SU-DHL-6 (cell line): ENCODE data around the gene AMZ1.

Experiments
- H2AFZ ChIP-seq: fragments of 200-600 bp; sonication (generic); 2 replicates; pipeline ENCODE4 v1.6.1; 2014; ENCODE audit warnings: low read depth, mild to moderate bottlenecking, moderate library complexity, mixed read lengths, antibody characterized with exemption, low read length; ENCODE audit not compliant: severe bottlenecking
- H3F3A ChIP-seq: fragments of 200-600 bp; shearing (Covaris generic); 2 replicates; pipeline ENCODE4 v1.6.0; 2016; ENCODE audit warnings: antibody characterized with exemption, mild to moderate bottlenecking; ENCODE audit not compliant: insufficient read depth
- H3K27ac ChIP-seq: fragments of 200-600 bp; sonication (generic); 2 replicates; pipeline ENCODE4 v1.5.1; 2016; ENCODE audit warnings: low read depth, mild to moderate bottlenecking, low read length, moderate library complexity, mixed read lengths
- H3K27me3 ChIP-seq: fragments of 200-600 bp; sonication (generic), shearing (Covaris generic); 2 replicates; pipeline ENCODE4 v1.6.0; 2014; ENCODE audit warnings: mild to moderate bottlenecking, low read length
- H3K36me3 ChIP-seq: fragments of 200-600 bp; sonication (generic); 2 replicates; pipeline ENCODE4 v1.6.1; 2014; ENCODE audit warnings: mild to moderate bottlenecking, low read length, mixed read lengths
- H3K4me2 ChIP-seq: fragments of 300-600, 200-600 bp; shearing (Covaris generic), sonication (generic); 2 replicates; pipeline ENCODE4 v1.6.0; 2014; ENCODE audit warnings: low read length, low read depth, mild to moderate bottlenecking; ENCODE audit not compliant: poor library complexity, severe bottlenecking
- H3K4me3 ChIP-seq: fragments of 200-600 bp; sonication (generic); 2 replicates; pipeline ENCODE4 v1.5.1; 2014; ENCODE audit warnings: antibody characterized with exemption, low read length, mild to moderate bottlenecking, mixed read lengths; ENCODE audit not compliant: insufficient read depth, poor library complexity, severe bottlenecking
- H3K79me2 ChIP-seq: fragments of 200-600 bp; sonication (generic); 2 replicates; pipeline ENCODE4 v1.6.1; 2014; ENCODE audit warnings: mild to moderate bottlenecking, low read length, moderate library complexity; ENCODE audit not compliant: insufficient read depth
- H3K9ac ChIP-seq: fragments of 200-600 bp; sonication (generic); 2 replicates; pipeline ENCODE4 v1.7.0; 2014; ENCODE audit warnings: mild to moderate bottlenecking, low read length
- H3K9me2 ChIP-seq: fragments of 200-600 bp; sonication (generic); replicated peaks from 2 replicates; pipeline ENCODE4 v1.6.1; 2014; ENCODE audit warnings: low read length; ENCODE audit not compliant: insufficient read depth
- H3K9me3 ChIP-seq: fragments of 200-600 bp; sonication (generic); 2 replicates; pipeline ENCODE4 v1.6.1; 2014; ENCODE audit warnings: low read length, mixed read lengths; ENCODE audit not compliant: insufficient read depth
- H4K20me1 ChIP-seq: fragments of 200-600 bp; sonication (generic); 2 replicates; pipeline ENCODE4 v1.6.1; 2014; ENCODE audit warnings: low read depth, mild to moderate bottlenecking, antibody characterized with exemption, low read length, moderate library complexity, mixed read lengths
- EZH2phosphoT487 ChIP-seq: fragments of 200-600 bp; sonication (generic), shearing (Covaris generic); conservative IDR thresholded peaks from 2 replicates; pipeline ENCODE4 v1.6.1; 2018; ENCODE audit warnings: mild to moderate bottlenecking, antibody characterized with exemption, low read length, moderate library complexity, mixed read lengths
- TF ChIP-seq, protein P1 (sequence below): fragments of 200-600 bp; sonication (generic); IDR thresholded peaks from one replicate; pipeline ENCODE4 v1.5.1; 2017; ENCODE audit warnings: antibody characterized with exemption, mild to moderate bottlenecking, low read length, moderate library complexity; ENCODE audit not compliant: insufficient read depth, poor library complexity, severe bottlenecking

The AMZ1 gene

DNA sequence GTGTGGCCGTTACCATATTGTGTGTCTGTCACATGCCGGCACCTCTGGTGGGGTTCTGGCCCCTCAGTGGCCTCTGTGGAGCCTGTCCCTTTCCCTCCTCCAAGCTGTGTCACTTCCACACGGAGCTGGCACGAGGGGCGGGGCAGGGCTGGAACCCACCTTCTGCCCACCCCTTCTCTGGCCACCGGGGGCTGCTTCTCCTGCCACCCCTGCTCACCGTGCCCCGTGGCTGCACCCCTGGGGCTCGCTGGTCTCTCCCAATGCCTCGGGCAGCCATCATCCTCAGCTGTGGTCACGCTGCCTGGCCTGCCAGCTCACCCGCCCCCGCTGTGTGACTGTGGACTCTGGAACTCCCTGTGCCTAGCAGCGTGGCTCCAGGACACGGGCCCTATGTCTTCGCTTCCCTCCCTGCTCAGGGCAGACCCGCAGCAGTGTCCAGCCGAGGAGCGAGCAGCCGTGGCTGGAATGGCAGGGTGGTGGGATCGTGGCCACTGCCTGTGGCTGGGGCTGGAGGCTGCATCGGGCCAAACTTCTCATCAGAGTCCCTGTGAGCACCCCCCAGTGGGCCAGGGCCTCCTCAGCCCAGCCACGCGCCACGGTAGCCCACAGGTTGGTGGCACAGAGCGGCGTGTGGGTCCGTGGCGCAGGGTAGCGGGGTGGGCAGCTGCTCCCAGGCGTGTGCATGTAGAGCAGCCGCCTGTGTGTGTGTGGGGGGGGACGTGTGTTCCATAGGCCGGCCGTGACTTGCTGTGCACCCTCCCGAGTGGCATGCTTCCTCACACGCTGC, 48.1 kb upstream of the AMZ1 start:
- TF ChIP-seq EZH2phosphoT487: no peak
- TF ChIP-seq, protein P1, sequence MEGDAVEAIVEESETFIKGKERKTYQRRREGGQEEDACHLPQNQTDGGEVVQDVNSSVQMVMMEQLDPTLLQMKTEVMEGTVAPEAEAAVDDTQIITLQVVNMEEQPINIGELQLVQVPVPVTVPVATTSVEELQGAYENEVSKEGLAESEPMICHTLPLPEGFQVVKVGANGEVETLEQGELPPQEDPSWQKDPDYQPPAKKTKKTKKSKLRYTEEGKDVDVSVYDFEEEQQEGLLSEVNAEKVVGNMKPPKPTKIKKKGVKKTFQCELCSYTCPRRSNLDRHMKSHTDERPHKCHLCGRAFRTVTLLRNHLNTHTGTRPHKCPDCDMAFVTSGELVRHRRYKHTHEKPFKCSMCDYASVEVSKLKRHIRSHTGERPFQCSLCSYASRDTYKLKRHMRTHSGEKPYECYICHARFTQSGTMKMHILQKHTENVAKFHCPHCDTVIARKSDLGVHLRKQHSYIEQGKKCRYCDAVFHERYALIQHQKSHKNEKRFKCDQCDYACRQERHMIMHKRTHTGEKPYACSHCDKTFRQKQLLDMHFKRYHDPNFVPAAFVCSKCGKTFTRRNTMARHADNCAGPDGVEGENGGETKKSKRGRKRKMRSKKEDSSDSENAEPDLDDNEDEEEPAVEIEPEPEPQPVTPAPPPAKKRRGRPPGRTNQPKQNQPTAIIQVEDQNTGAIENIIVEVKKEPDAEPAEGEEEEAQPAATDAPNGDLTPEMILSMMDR: no peak
- Histone ChIP-seq H3K4me3 (no peak overlapping the region), H3K27me3 (no peaks in the 10 kb centered on the region), H3K27ac (no peak overlapping the region), H3K9ac (no peak overlapping the region), H3K9me2 (no peaks in the 10 kb centered on the region), H3F3A (no peaks in the 10 kb centered on the region), H3K79me2 (no peaks in the 10 kb centered on the region), H3K9me3 (no peaks in the 10 kb centered on the region), H2AFZ (no peak overlapping the region), H3K36me3 (no peaks in the 10 kb centered on the region), H4K20me1 (no peaks in the 10 kb centered on the region), H3K4me2 (no peak overlapping the region)

DNA sequence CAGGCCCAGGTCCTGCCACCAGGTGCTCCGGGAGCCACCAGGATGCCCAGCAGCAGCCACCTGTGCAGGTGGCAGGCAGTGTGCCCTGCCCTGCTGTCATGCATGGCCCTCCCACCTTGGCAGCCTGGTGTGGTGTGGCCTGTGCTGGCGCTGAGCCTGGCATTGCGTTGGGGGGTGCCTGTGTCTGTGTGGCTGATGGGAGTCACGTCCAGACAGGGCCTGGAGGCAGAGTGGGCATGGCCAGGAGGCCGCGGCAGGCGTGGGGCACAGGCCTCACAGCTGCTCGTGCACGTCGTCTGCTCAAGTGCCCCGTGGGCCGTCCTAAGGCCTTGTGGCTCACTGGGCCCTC, 47.5 kb upstream of the AMZ1 start:
- no peak overlapping the region for H3K4me3 ChIP-seq
- H3K36me3 ChIP-seq: no peaks in the 10 kb centered on the region
- no peak overlapping the region for H3K9ac ChIP-seq
- H3K27ac ChIP-seq: no peak overlapping the region
- H3F3A ChIP-seq: no peaks in the 10 kb centered on the region
- H2AFZ ChIP-seq: no peak overlapping the region
- no peak for TF ChIP-seq EZH2phosphoT487
- TF ChIP-seq, protein P1: no peak
- H3K4me2 ChIP-seq: no peak overlapping the region
- no peaks in the 10 kb centered on the region for H3K9me3 ChIP-seq
- no peaks in the 10 kb centered on the region for H3K9me2 ChIP-seq
- no peaks in the 10 kb centered on the region for H4K20me1 ChIP-seq
- no peaks in the 10 kb centered on the region for H3K79me2 ChIP-seq
- H3K27me3 ChIP-seq: no peaks in the 10 kb centered on the region

DNA sequence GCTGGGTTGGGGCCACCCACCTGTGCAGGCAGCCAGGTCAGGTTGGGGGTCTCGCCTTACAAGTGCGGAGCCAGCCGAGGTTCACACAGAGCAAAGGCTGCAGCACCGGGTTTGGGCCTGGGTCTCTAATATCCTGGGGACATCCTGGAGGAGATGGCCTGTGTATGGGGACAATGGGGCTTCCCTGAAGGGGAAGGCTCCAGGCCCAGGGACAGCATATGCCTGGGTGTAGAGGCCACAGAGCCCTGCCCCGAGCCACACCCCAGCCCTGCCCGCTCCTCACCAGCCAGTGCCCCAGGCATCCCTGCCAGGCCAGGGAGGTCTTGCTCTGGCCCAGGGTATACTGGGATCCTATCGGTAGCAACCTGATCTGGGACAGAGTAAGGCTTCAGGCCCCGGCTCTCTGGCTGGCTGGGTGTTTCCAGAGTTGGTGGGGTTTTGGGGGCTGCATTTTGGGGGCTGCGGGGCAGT, 47.1 kb upstream of the AMZ1 start:
- Histone ChIP-seq H3K36me3 (no peaks in the 10 kb centered on the region), H3K4me2 (no peak overlapping the region), H3K4me3 (no peak overlapping the region), H3K27me3 (no peaks in the 10 kb centered on the region), H3F3A (no peaks in the 10 kb centered on the region), H3K9me3 (no peaks in the 10 kb centered on the region), H4K20me1 (no peaks in the 10 kb centered on the region), H3K27ac (no peak overlapping the region), H3K79me2 (no peaks in the 10 kb centered on the region), H3K9ac (no peak overlapping the region), H3K9me2 (no peaks in the 10 kb centered on the region), H2AFZ (no peak overlapping the region)
- no peak for TF ChIP-seq EZH2phosphoT487
- TF ChIP-seq, protein P1: no peak
